Measurements from ENCODE around the gene MTFR1L.

Gene MTFR1L

GRCh38 chr1:25819491-25820246 is at the start of gene MTFR1L:
Gene MTFR1L, plus strand, starts transcription at chr1:25819954. Its CDS starts 3,151 bp downstream, at chr1:25823105.
- DNase-seq (ENCODE audit: low spot score), result peak; percentile 68

GRCh38 chr1:25770541-25771220 is 49.1 kb upstream of the MTFR1L start:
- DNase-seq (ENCODE audit: low spot score), result no peak

- DNase-seq (ENCODE audit: low spot score), result no peak
These were observed 48.3 kb upstream of the MTFR1L start for GRCh38 chr1:25771221-25772114.

GRCh38 chr1:25772164-25772563 is 47.6 kb upstream of the MTFR1L start:
- no peak for DNase-seq (ENCODE audit: low spot score)

GRCh38 chr1:25772692-25773245 is 47.0 kb upstream of the MTFR1L start:
- DNase-seq (ENCODE audit: low spot score), result no peak

- no peak for DNase-seq (ENCODE audit: low spot score)
These were observed 46.2 kb upstream of the MTFR1L start for GRCh38 chr1:25773441-25774125.

- DNase-seq (ENCODE audit: low spot score), result no peak
These were observed 45.4 kb upstream of the MTFR1L start for GRCh38 chr1:25774206-25774803.

GRCh38 chr1:25774921-25775771 is 44.6 kb upstream of the MTFR1L start:
- DNase-seq (ENCODE audit: low spot score), result no peak

- no peak for DNase-seq (ENCODE audit: low spot score)
These were observed 40.4 kb upstream of the MTFR1L start for GRCh38 chr1:25779388-25779787.

GRCh38 chr1:25779894-25780293 is 39.9 kb upstream of the MTFR1L start:
- DNase-seq (ENCODE audit: low spot score), result no peak

GRCh38 chr1:25780318-25781129 is 39.2 kb upstream of the MTFR1L start:
- no peak for DNase-seq (ENCODE audit: low spot score)

GRCh38 chr1:25781130-25781433 is 38.7 kb upstream of the MTFR1L start:
- no peak for DNase-seq (ENCODE audit: low spot score)

GRCh38 chr1:25782608-25783201 is 37.0 kb upstream of the MTFR1L start:
- no peak for DNase-seq (ENCODE audit: low spot score)

GRCh38 chr1:25784575-25785051 is 35.1 kb upstream of the MTFR1L start:
- no peak for DNase-seq (ENCODE audit: low spot score)

GRCh38 chr1:25785333-25786067 is 34.3 kb upstream of the MTFR1L start:
- DNase-seq (ENCODE audit: low spot score), result no peak

GRCh38 chr1:25786887-25787759 is 32.6 kb upstream of the MTFR1L start:
- no peak for DNase-seq (ENCODE audit: low spot score)

- DNase-seq (ENCODE audit: low spot score), result no peak
These were observed 32.0 kb upstream of the MTFR1L start for GRCh38 chr1:25787760-25788166.

Measured in COLO829 (cell line).